HepG2 (cell line): ENCODE data around the gene VIM.

ENCODE experiments used
- CREM ChIP-seq, 2 experiments: sonication (generic) in 1 of 2; formaldehyde crosslinking in 1 of 2; IDR thresholded peaks; 2 replicates each; pipeline versions ENCODE4 v1.4.0 to v1.6.1; 2016 to 2020; ENCODE audit warnings: antibody characterized with exemption in 1 of 2, mild to moderate bottlenecking in 1 of 2, missing genetic modification reagents in 1 of 2
- CTCF ChIP-seq: sonication (generic); formaldehyde crosslinking; IDR thresholded peaks from 2 replicates; pipeline ENCODE4 v1.5.0; 2020; ENCODE audit warnings: mild to moderate bottlenecking, missing genetic modification reagents, moderate library complexity
- EZH2 ChIP-seq: conservative IDR thresholded peaks from 2 replicates; pipeline ENCODE4 v1.6.1; 2012; ENCODE audit warnings: mild to moderate bottlenecking, low read depth, low read length, moderate library complexity
- FOXA1 ChIP-seq, 2 experiments: fragments of 450-650 bp in 1 of 2; sonication (generic) in 1 of 2; formaldehyde crosslinking in 1 of 2; IDR thresholded peaks; 2 replicates each; pipeline versions ENCODE4 v1.4.0 to v1.6.1; 2016 to 2020; ENCODE audit warnings: missing genetic modification reagents in 1 of 2
- FOXM1 ChIP-seq: sonication (generic); formaldehyde crosslinking; IDR thresholded peaks from 2 replicates; pipeline ENCODE4 v1.5.0; 2020; ENCODE audit warnings: missing genetic modification reagents
- MIXL1 ChIP-seq: IDR thresholded peaks from 2 replicates; pipeline ENCODE4 v1.6.1; 2016
- NR2F2 ChIP-seq: IDR thresholded peaks from 2 replicates; pipeline ENCODE4 v1.6.1; 2012; ENCODE audit warnings: low read depth, inconsistent platforms, borderline replicate concordance
- ZBTB20 ChIP-seq: sonication (generic); formaldehyde crosslinking; IDR thresholded peaks from 2 replicates; pipeline ENCODE4 v1.8.1; 2023; ENCODE audit warnings: missing genetic modification reagents, low read depth, mild to moderate bottlenecking, borderline replicate concordance
- ZBTB26 ChIP-seq: IDR thresholded peaks from 2 replicates; pipeline ENCODE4 v1.6.1; 2016; ENCODE audit warnings: missing compliant biosample characterization, missing genetic modification reagents, borderline replicate concordance
- ZNF121 ChIP-seq: sonication (generic); formaldehyde crosslinking; IDR thresholded peaks from 2 replicates; pipeline ENCODE4 v1.5.0; 2020; ENCODE audit warnings: mild to moderate bottlenecking, missing genetic modification reagents
- ZNF382 ChIP-seq: sonication (generic); formaldehyde crosslinking; IDR thresholded peaks from 2 replicates; pipeline ENCODE4 v1.5.0; 2020; ENCODE audit warnings: missing genetic modification reagents, mild to moderate bottlenecking, borderline replicate concordance
- ZNF720 ChIP-seq: sonication (generic); formaldehyde crosslinking; IDR thresholded peaks from 2 replicates; pipeline ENCODE4 v1.4.0; 2020; ENCODE audit warnings: missing genetic modification reagents

DNA sequence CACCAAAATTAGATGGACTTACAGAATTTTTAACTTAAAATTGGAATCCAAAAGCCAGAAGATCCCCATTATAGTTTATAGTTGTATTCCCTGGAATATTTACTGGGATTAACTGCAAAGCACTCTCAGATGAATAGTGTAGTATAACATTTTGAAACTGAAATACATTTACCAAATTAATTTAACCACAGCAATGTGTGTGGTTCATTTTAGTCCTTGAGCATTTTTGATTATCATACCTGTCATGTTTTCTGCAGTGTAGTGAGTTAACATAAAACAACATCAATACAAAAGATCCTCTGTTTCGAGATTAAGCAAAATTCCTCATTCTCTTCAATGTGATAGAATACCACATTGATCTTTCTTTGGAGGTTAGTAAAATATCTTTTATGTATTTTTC, 3.7 kb downstream of the VIM start:
- TF ChIP-seq ZNF720 (CRISPR knock-in tag) (no peak), ZNF121 (no peak), FOXA1 (IDR thresholded peaks at IDR 0.05) (no peak), FOXA1 (CRISPR knock-in tag; IDR thresholded peaks at IDR 0.05) (no peak), CTCF (CRISPR knock-in tag) (no peak), MIXL1 (no peak), NR2F2 (no peak), ZNF382 (CRISPR knock-in tag) (no peak), CREM (IDR thresholded peaks at IDR 0.05) (no peak), CREM (CRISPR knock-in tag; IDR thresholded peaks at IDR 0.05) (no peak), EZH2 (no peak), FOXM1 (CRISPR knock-in tag) (no peak), ZBTB20 (no peak), ZBTB26 (no peak)
